ENCODE data around the gene PDXDC1. TPM values are rescaled to one million over a fixed set of nuclear protein-coding genes. Genes with fewer than 3 reads are reported as not detected.
"Not testable (repeated sequence)": the region's sequence is repeated elsewhere in the genome, so short reads cannot be mapped to it uniquely, and the experiment has no call there.

PDXDC1 gene
- total RNA-seq, 1 donor from 2014 or later, result 36.0 TPM

GRCh38 chr16:15141586-15141985 is 166.8 kb downstream of the PDXDC1 start:
- H3K27ac ChIP-seq (ENCODE audit: low read depth, low read length), result no peak overlapping the region
- peak overlapping the region in 2 of 3 donors; percentile 14 to 66 for H3K9ac ChIP-seq (ENCODE audit: low read depth in 1 of 3, low read length in 3 of 3)
- H3K4me3 ChIP-seq (ENCODE audit: low read length in 3 of 3), result no peak overlapping the region

GRCh38 chr16:15142107-15142890 is 167.5 kb downstream of the PDXDC1 start:
- not testable (repeated sequence) for H3K27me3 ChIP-seq (ENCODE audit: control insufficient read depth in 3 of 3, insufficient read depth in 3 of 3, low read length in 3 of 3); H3K27ac ChIP-seq (ENCODE audit: low read depth, low read length); H3K4me3 ChIP-seq (ENCODE audit: low read length in 3 of 3); H3K9me3 ChIP-seq (ENCODE audit: control insufficient read depth in 3 of 3, low read length in 3 of 3); H3K36me3 ChIP-seq (ENCODE audit: control insufficient read depth in 3 of 3, insufficient read depth in 3 of 3, low read length in 3 of 3)
- Histone ChIP-seq H3K4me1 (ENCODE audit: control insufficient read depth in 3 of 3, insufficient read depth in 3 of 3, low read length in 3 of 3) (peaks cover 50 to 70% (median 65%) of the 10 kb centered on the region in 3 donors), H3K9ac (ENCODE audit: low read depth in 1 of 3, low read length in 3 of 3) (peak overlapping the region in 1 of 3 donors; percentile 25)

More at GRCh38 chr16:15141586-15141985, 166.8 kb downstream of the PDXDC1 start:
- peaks cover 50 to 65% (median 60%) of the 10 kb centered on the region in 3 donors for H3K4me1 ChIP-seq (ENCODE audit: control insufficient read depth in 3 of 3, insufficient read depth in 3 of 3, low read length in 3 of 3)
- H3K27me3 ChIP-seq (ENCODE audit: control insufficient read depth in 3 of 3, insufficient read depth in 3 of 3, low read length in 3 of 3), result no peaks in the 10 kb centered on the region
- H3K36me3 ChIP-seq (ENCODE audit: control insufficient read depth in 3 of 3, insufficient read depth in 3 of 3, low read length in 3 of 3), result no peaks in the 10 kb centered on the region
- H3K9me3 ChIP-seq (ENCODE audit: control insufficient read depth in 3 of 3, low read length in 3 of 3), result no peaks in the 10 kb centered on the region

GRCh38 chr16:15142891-15143600 is 168.2 kb downstream of the PDXDC1 start:
- H3K4me1 ChIP-seq (ENCODE audit: control insufficient read depth in 3 of 3, insufficient read depth in 3 of 3, low read length in 3 of 3), result peaks cover 50 to 71% (median 71%) of the 10 kb centered on the region in 3 donors
- H3K4me3 ChIP-seq (ENCODE audit: low read length in 3 of 3); H3K27me3 ChIP-seq (ENCODE audit: control insufficient read depth in 3 of 3, insufficient read depth in 3 of 3, low read length in 3 of 3); H3K9me3 ChIP-seq (ENCODE audit: control insufficient read depth in 3 of 3, low read length in 3 of 3); H3K36me3 ChIP-seq (ENCODE audit: control insufficient read depth in 3 of 3, insufficient read depth in 3 of 3, low read length in 3 of 3): not testable (repeated sequence)
- peak overlapping the region in 2 of 3 donors; percentile 67 to 79 for H3K9ac ChIP-seq (ENCODE audit: low read depth in 1 of 3, low read length in 3 of 3)
- peak overlapping the region; percentile 70 for H3K27ac ChIP-seq (ENCODE audit: low read depth, low read length)

- not testable (repeated sequence) for H3K27me3 ChIP-seq (ENCODE audit: control insufficient read depth in 3 of 3, insufficient read depth in 3 of 3, low read length in 3 of 3); H3K36me3 ChIP-seq (ENCODE audit: control insufficient read depth in 3 of 3, insufficient read depth in 3 of 3, low read length in 3 of 3); H3K9me3 ChIP-seq (ENCODE audit: control insufficient read depth in 3 of 3, low read length in 3 of 3)
- H3K4me3 ChIP-seq (ENCODE audit: low read length in 3 of 3), result peak overlapping the region in 2 of 3 donors; percentile 52 to 57
- peak overlapping the region; percentile 70 for H3K27ac ChIP-seq (ENCODE audit: low read depth, low read length)
- peak overlapping the region in 2 of 3 donors; percentile 67 to 79 for H3K9ac ChIP-seq (ENCODE audit: low read depth in 1 of 3, low read length in 3 of 3)
- peaks cover 50 to 71% (median 71%) of the 10 kb centered on the region in 3 donors for H3K4me1 ChIP-seq (ENCODE audit: control insufficient read depth in 3 of 3, insufficient read depth in 3 of 3, low read length in 3 of 3)
Observed at GRCh38 chr16:15143601-15144091, 168.8 kb downstream of the PDXDC1 start.

- H3K4me1 ChIP-seq (ENCODE audit: control insufficient read depth in 3 of 3, insufficient read depth in 3 of 3, low read length in 3 of 3), result peaks cover 50 to 76% (median 75%) of the 10 kb centered on the region in 3 donors
- peak overlapping the region; percentile 43 to 57 (median 52) for H3K4me3 ChIP-seq (ENCODE audit: low read length in 3 of 3)
- H3K9me3 ChIP-seq (ENCODE audit: control insufficient read depth in 3 of 3, low read length in 3 of 3); H3K36me3 ChIP-seq (ENCODE audit: control insufficient read depth in 3 of 3, insufficient read depth in 3 of 3, low read length in 3 of 3); H3K27me3 ChIP-seq (ENCODE audit: control insufficient read depth in 3 of 3, insufficient read depth in 3 of 3, low read length in 3 of 3): not testable (repeated sequence)
- peak overlapping the region; percentile 51 to 79 (median 67) for H3K9ac ChIP-seq (ENCODE audit: low read depth in 1 of 3, low read length in 3 of 3)
- peak overlapping the region; percentile 70 for H3K27ac ChIP-seq (ENCODE audit: low read depth, low read length)
Observed at GRCh38 chr16:15144092-15144631, 169.3 kb downstream of the PDXDC1 start.

GRCh38 chr16:15144781-15145417 is 170.1 kb downstream of the PDXDC1 start:
- Histone ChIP-seq H3K4me1 (ENCODE audit: control insufficient read depth in 3 of 3, insufficient read depth in 3 of 3, low read length in 3 of 3) (peaks cover 50 to 76% (median 74%) of the 10 kb centered on the region in 3 donors), H3K9ac (ENCODE audit: low read depth in 1 of 3, low read length in 3 of 3) (peak overlapping the region; percentile 51 to 79 (median 67)), H3K4me3 (ENCODE audit: low read length in 3 of 3) (peak overlapping the region in 2 of 3 donors; percentile 43 to 52), H3K27ac (ENCODE audit: low read depth, low read length) (peak overlapping the region; percentile 70)
- not testable (repeated sequence) for H3K36me3 ChIP-seq (ENCODE audit: control insufficient read depth in 3 of 3, insufficient read depth in 3 of 3, low read length in 3 of 3); H3K27me3 ChIP-seq (ENCODE audit: control insufficient read depth in 3 of 3, insufficient read depth in 3 of 3, low read length in 3 of 3); H3K9me3 ChIP-seq (ENCODE audit: control insufficient read depth in 3 of 3, low read length in 3 of 3)

GRCh38 chr16:15145418-15146263 is 170.8 kb downstream of the PDXDC1 start:
- Histone ChIP-seq H3K4me1 (ENCODE audit: control insufficient read depth in 3 of 3, insufficient read depth in 3 of 3, low read length in 3 of 3) (peaks cover 45 to 73% (median 68%) of the 10 kb centered on the region in 3 donors), H3K27ac (ENCODE audit: low read depth, low read length) (peak overlapping the region; percentile 70), H3K9ac (ENCODE audit: low read depth in 1 of 3, low read length in 3 of 3) (peak overlapping the region; percentile 50 to 79 (median 51))

GRCh38 chr16:15146264-15146662 is 171.4 kb downstream of the PDXDC1 start:
- Histone ChIP-seq H3K4me1 (ENCODE audit: control insufficient read depth in 3 of 3, insufficient read depth in 3 of 3, low read length in 3 of 3) (peaks cover 40 to 66% (median 61%) of the 10 kb centered on the region in 3 donors), H3K9ac (ENCODE audit: low read depth in 1 of 3, low read length in 3 of 3) (peak overlapping the region; percentile 33 to 79 (median 50)), H3K27ac (ENCODE audit: low read depth, low read length) (peak overlapping the region; percentile 70)
- not testable (repeated sequence) for H3K36me3 ChIP-seq (ENCODE audit: control insufficient read depth in 3 of 3, insufficient read depth in 3 of 3, low read length in 3 of 3); H3K27me3 ChIP-seq (ENCODE audit: control insufficient read depth in 3 of 3, insufficient read depth in 3 of 3, low read length in 3 of 3); H3K4me3 ChIP-seq (ENCODE audit: low read length in 3 of 3); H3K9me3 ChIP-seq (ENCODE audit: control insufficient read depth in 3 of 3, low read length in 3 of 3)

More at GRCh38 chr16:15145418-15146263, 170.8 kb downstream of the PDXDC1 start:
- not testable (repeated sequence) for H3K27me3 ChIP-seq (ENCODE audit: control insufficient read depth in 3 of 3, insufficient read depth in 3 of 3, low read length in 3 of 3); H3K36me3 ChIP-seq (ENCODE audit: control insufficient read depth in 3 of 3, insufficient read depth in 3 of 3, low read length in 3 of 3); H3K9me3 ChIP-seq (ENCODE audit: control insufficient read depth in 3 of 3, low read length in 3 of 3); H3K4me3 ChIP-seq (ENCODE audit: low read length in 3 of 3)

GRCh38 chr16:15148831-15149230 is 174.0 kb downstream of the PDXDC1 start:
- H3K27me3 ChIP-seq (ENCODE audit: control insufficient read depth in 3 of 3, insufficient read depth in 3 of 3, low read length in 3 of 3); H3K27ac ChIP-seq (ENCODE audit: low read depth, low read length); H3K9ac ChIP-seq (ENCODE audit: low read depth in 1 of 3, low read length in 3 of 3); H3K9me3 ChIP-seq (ENCODE audit: control insufficient read depth in 3 of 3, low read length in 3 of 3); H3K4me3 ChIP-seq (ENCODE audit: low read length in 3 of 3); H3K36me3 ChIP-seq (ENCODE audit: control insufficient read depth in 3 of 3, insufficient read depth in 3 of 3, low read length in 3 of 3): not testable (repeated sequence)
- peaks cover 25 to 42% (median 38%) of the 10 kb centered on the region in 3 donors for H3K4me1 ChIP-seq (ENCODE audit: control insufficient read depth in 3 of 3, insufficient read depth in 3 of 3, low read length in 3 of 3)

Measured in skeletal muscle tissue (tissue), 4 donors.